ENCODE measurements around the gene RPEL1.
"Not testable (repeated sequence)": the region's sequence is repeated elsewhere in the genome, so short reads cannot be mapped to it uniquely, and the experiment has no call there.

The RPEL1 gene

GRCh38 chr10:103245587-103245986 lies at the start of gene RPEL1:
TSS of gene RPEL1 (plus strand) at chr10:103245887. CDS start at chr10:103245997, 110 bp downstream.
- not testable (repeated sequence) for DNase-seq

GRCh38 chr10:103196516-103196915 lies 49.2 kb upstream of the RPEL1 start:
- DNase-seq: no peak

GRCh38 chr10:103197174-103197573 lies 48.5 kb upstream of the RPEL1 start:
- no peak for DNase-seq

GRCh38 chr10:103197903-103198302 lies 47.8 kb upstream of the RPEL1 start:
- no peak for DNase-seq

- no peak for DNase-seq
Observed at GRCh38 chr10:103198648-103199047, 47.0 kb upstream of the RPEL1 start.

- no peak for DNase-seq
Observed at GRCh38 chr10:103199488-103199887, 46.2 kb upstream of the RPEL1 start.

GRCh38 chr10:103202319-103202718 lies 43.4 kb upstream of the RPEL1 start:
- no peak for DNase-seq

- no peak for DNase-seq
Observed at GRCh38 chr10:103203466-103203865, 42.2 kb upstream of the RPEL1 start.

- DNase-seq: no peak
Observed at GRCh38 chr10:103204353-103205255, 41.1 kb upstream of the RPEL1 start.

GRCh38 chr10:103205401-103205800 lies 40.3 kb upstream of the RPEL1 start:
- DNase-seq: not testable (repeated sequence)

- DNase-seq: not testable (repeated sequence)
Observed at GRCh38 chr10:103206715-103207114, 39.0 kb upstream of the RPEL1 start.

GRCh38 chr10:103207141-103207540 lies 38.5 kb upstream of the RPEL1 start:
- DNase-seq: no peak

- DNase-seq: not testable (repeated sequence)
Observed at GRCh38 chr10:103207643-103208042, 38.0 kb upstream of the RPEL1 start.

- not testable (repeated sequence) for DNase-seq
Observed at GRCh38 chr10:103210262-103210661, 35.4 kb upstream of the RPEL1 start.

GRCh38 chr10:103215601-103216000 lies 30.1 kb upstream of the RPEL1 start:
- DNase-seq: no peak

- not testable (repeated sequence) for DNase-seq
Observed at GRCh38 chr10:103216362-103216761, 29.3 kb upstream of the RPEL1 start.

- no peak for DNase-seq
Observed at GRCh38 chr10:103224133-103224532, 21.6 kb upstream of the RPEL1 start.

GRCh38 chr10:103224721-103225120 lies 21.0 kb upstream of the RPEL1 start:
- not testable (repeated sequence) for DNase-seq

GRCh38 chr10:103225939-103226338 lies 19.7 kb upstream of the RPEL1 start:
- DNase-seq: no peak

GRCh38 chr10:103227416-103227815 lies 18.3 kb upstream of the RPEL1 start:
- no peak for DNase-seq

- no peak for DNase-seq
Observed at GRCh38 chr10:103231047-103231551, 14.6 kb upstream of the RPEL1 start.

GRCh38 chr10:103232131-103232673 lies 13.5 kb upstream of the RPEL1 start:
- no peak for DNase-seq

- DNase-seq: no peak
Observed at GRCh38 chr10:103232772-103233488, 12.8 kb upstream of the RPEL1 start.
